Inflammatory macrophage treated with lipopolysaccharide for 4 hours (primary cell): ENCODE results near the gene PLEKHG4.

Experiments used
- DNase-seq: peaks from one replicate; pipeline ENCODE4 v3.0.0-alpha.2; 2020

The PLEKHG4 gene

DNA sequence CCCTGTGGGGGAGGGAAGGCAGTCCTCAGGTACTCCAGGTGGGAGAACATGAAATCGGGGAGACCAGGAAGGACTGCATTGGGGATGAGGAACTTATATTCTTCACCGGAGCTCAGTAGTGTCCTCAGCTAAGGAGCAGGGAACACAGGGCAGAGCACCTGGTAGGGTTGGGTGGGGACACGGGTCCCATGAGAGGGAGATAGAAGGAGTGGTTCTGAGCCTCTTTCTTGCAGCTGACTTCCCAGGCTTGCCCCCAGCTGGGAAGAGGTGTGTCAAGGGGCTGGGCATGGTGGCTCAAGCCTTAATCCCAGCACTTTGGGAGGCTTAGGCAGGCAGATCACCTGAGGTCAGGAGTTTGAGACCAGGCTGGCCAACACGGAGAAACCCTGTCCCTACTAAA lies 34.1 kb upstream of the PLEKHG4 start:
- no peak for DNase-seq

DNA sequence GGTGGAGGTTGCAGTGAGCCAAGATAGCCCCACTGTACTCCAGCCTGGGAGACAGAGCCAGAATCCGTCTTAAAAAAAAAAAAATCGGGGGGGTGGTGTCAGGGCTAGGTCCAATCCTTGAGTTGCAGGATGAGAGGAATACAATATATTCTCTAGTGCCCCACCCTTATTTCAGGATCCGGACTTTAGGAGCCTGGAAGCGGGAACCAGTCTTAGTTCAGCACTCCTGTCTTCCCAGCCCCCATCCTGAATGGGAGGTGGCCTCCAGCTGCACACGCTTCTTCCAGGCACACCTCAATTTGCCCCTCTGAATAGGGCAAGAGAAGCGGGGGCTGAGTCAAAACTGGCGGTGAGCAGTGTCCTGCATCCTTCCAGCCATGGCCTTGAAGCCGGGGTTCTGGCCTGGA lies 33.7 kb upstream of the PLEKHG4 start:
- no peak for DNase-seq

DNA sequence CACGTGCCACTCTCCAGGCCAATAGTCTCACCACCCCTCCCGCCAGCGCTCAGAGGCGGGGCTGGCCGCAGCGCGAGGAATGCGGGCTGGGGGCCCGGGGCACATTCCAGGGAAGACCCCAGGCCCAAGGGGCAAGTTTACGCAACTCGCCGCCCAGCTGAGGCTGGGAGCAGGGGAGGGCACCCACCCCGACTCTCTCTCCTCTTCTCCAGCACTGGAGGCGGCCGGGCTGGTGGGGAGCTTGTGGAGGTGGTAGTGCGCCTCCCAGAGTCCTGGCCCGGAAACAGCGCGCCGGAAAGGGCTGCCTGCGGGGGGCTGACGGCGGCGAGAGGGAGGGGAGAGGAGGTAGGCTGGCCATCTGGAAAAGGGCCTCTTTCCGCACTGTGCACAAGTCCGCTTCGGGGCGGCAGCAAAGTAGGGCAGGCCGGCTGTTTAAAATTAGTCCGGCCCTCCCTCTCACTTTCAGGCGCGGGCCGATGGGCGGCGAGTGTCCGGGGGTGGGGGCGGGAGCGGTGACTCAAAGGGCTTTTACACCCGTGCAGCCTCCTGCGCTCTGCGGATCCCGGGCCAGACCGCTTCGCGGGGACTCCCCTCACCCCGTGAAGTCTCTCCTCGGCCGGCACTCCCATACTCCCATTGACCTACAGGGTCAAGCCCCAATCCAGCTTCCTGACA lies 33.1 kb upstream of the PLEKHG4 start:
- peak; percentile 70 for DNase-seq

DNA sequence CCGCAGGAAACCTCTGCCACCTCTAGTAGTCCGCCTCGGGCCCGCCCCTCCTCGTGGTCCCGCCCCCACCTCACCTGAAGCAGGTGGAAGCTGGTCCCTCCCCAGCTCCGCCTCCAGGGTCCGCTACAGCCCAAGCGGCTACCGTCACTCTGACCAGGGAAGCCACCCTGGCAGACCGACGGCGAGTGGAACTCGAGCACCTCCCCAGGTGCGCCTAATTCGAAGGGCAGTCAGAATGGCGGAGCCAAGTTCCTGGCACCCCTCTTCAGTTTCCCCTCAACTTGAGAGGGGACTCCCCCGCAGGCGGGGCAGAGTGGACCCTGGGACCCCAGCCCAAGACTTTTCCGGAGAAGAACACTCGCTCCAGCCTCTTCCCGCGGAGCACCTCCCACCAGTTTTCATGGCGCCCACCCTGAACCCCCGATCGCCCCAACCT lies 32.6 kb upstream of the PLEKHG4 start:
- DNase-seq, result no peak

GRCh38 chr16:67247192-67248072 lies 31.9 kb upstream of the PLEKHG4 start, which contains the start of gene FHOD1:
Gene FHOD1, minus strand, starts transcription at chr16:67247481. Its CDS starts 71 bp downstream, at chr16:67247410.
- peak; percentile 95 for DNase-seq

DNA sequence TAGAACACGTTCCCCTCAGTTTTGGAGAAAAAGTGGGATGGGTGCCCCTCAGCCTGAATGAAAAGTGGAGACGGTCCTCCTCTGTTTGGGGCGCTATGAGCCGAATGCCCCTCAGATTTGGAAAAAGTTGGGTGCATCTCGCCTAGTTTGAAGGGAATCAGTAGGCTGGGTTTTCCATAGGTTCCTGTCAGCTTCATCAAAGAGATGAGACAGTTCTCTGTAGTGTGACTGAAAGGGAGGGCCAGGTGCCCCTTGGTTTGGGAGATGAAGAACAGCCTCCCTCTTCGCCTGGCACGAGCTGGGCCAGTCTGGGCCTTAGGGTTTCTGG lies 31.3 kb upstream of the PLEKHG4 start:
- DNase-seq, result no peak

DNA sequence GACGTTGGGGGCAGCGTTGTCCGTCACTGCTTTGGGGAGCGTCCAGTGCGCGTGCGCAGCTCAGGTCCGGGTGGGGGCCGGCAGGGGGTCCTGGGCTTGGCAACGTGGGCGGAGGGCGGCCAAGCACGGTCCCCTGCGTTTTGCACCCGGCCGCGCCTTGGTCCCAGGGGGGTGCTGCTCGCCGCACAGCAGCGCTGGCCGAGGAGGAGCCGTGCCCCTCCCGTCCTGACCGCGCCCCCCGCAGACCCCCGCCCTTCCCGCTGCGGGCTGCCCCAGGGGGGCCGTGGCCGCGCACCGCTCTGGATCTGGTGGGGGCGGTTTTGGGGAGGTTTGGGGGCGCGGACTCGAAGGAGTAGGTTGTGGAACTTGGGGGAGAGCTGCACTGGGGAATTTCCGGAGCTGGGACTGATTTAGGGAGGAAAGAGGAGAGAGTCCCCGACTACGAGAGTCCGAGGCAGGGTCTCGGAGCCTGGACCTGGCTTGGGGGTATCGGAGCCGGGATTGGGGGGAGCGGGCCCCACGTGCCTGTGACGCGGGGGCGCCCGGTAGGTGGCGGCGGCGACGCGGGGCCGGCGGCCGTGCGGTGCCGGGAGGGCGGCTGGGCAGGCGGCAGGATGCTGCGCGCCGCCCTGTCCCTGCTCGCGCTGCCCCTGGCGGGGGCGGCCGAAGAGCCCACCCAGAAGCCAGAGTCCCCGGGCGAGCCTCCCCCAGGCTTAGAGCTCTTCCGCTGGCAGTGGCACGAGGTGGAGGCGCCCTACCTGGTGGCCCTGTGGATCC lies 30.7 kb upstream of the PLEKHG4 start, which contains the start of gene SLC9A5:
Gene SLC9A5 (plus strand): TSS at position 579 of the 777 bp plus-strand sequence. CDS start 36 bp downstream, at position 615.
- DNase-seq, result no peak

DNA sequence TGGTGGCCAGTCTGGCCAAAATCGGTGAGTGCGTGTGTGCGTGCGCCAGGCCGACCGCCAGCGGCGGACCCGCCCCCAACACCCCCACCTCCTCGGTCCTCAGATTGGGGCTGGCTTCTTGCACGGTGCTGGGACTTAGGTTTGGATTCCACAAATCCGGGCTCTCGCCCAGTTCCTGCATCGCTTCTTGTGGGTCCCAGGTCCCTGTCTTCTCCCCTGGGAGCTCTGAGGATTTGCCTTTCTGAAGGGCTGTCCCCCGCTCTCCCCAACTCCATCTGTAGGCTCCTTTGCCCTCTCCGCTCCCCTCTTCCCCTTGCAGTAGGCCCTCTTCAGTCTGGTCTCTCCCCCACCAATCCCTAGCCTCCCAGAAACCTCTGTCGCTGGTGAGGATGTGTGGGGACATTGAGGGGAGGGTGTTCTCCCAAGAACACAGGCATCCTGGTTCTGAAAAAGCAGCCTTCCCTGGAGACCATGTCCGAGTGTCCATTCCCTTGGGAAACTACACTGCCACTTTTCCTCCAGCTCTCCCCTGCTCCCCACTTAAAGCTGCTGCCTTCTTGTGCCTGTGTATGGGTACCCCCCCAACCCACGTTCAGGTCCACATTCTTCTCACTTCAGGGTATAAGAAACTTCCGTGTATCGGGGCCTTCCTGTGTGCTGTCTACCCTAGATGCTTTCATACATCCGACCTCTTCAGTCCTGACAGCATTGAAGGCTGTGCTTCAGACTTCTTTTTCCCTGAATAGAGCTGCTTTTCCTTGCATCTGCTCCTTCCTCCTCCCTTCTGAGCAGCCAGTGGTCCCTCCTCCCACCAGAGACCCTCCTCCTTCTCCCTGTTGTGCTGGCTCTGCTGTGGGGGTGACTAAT lies 29.9 kb upstream of the PLEKHG4 start:
- no peak for DNase-seq

DNA sequence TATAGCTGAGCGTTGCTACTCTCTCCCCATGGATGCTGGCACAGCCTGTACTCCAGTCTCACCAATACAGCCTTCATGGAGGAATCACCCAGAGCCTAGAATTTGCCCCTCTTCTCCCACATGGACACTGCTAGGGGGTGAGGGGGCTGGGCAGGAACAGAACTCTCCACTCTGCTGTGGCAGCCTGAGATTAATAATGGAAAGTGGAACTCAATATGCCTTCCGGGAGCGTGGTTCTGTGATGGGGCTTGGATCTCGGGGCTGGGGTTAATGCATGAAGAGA lies 29.3 kb upstream of the PLEKHG4 start:
- DNase-seq, result no peak

DNA sequence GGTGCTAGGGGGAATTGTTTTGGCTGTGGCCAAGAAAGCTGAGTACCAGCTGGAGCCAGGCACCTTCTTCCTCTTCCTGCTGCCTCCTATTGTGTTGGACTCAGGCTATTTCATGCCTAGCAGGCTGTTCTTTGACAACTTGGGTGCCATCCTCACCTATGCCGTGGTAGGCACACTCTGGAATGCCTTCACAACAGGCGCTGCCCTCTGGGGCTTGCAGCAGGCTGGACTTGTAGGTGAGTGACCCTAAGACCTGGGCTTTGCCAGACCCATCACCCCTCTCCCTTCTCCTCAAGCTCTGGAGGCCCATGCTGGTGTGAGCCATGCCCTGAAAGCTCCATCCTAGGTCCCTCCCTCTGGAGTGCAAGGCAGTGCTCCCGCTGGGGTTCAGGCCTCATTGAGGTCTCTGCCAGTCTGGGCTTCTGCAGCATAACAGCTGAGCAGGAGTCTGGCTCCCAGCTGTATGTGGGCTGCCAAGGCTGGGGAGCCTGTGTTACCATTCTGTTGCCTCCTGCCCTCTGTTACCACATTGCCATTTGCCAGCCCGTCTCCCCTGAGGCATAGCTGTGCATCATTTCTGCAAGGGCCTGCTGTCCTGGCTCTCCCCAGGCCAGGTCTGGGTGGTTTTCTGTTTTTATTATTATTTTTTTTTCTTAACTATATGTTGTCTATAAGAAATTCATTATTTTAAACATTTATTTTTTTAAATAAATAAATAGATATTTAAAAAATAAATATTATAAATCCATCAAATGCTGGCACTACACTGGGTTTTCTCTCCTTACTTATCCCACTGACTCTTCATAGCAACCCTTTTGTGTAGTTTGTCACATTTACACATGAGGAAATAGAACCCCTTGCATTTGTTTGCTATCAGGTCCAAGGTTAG lies 26.5 kb upstream of the PLEKHG4 start:
- no peak for DNase-seq

DNA sequence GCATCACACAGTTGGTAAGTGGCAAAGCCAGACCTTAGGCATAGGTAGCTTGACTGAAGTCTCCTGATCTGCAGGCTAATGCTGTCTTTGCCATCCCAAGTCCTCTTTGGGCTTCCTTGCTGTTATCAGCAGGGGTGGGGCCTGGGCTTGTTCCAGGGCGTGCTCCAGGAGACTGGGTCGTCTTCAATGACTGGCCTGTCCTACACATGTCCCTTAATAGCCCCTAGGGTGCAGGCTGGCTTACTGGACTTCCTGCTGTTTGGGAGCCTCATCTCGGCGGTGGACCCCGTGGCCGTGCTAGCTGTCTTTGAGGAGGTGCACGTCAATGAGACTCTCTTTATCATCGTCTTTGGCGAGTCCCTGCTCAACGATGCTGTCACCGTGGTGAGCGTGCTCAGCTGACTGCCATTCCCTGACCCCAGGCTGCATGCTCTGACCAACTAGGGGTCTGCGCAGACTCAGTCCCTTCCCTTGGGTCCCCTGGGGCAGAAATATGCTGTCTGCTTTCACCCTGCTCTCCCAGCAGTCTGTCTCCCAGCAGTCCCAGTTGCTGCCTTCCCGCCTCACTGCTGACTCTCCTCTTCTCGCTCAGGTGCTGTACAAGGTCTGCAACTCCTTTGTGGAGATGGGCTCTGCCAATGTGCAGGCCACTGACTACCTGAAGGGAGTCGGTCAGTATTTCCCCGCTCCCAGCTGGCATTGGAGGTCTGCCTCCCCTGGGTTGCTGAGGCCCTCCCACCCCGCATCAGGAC lies 24.4 kb upstream of the PLEKHG4 start:
- DNase-seq, result no peak

DNA sequence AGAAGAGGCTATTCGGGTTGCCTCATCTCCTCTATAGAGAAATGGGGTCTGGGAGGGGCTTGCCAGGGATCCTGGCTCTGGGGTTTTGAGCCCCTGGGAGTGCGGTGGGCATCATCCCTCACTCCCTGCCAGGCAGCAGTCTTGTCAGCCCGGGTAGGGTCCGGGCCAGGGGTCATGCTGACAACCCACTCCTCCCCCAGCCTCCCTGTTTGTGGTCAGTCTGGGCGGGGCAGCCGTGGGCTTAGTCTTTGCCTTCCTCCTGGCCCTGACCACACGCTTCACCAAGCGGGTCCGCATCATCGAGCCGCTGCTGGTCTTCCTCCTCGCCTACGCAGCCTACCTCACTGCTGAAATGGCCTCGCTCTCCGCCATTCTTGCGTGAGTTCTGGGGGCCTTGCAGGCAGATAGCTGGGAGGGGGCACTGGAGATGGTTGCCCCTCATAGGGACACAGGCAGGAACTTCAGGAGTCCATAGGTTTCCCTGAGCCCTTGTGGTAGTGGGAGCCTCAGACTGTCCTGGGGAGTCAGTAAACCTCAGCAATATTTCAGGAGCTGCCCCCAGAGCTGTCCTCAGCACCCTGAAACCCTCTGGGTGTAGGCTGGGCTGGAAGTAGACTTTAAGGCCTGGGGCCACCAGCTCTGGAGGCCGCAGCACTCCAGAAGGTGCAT lies 23.6 kb upstream of the PLEKHG4 start:
- DNase-seq, result no peak

DNA sequence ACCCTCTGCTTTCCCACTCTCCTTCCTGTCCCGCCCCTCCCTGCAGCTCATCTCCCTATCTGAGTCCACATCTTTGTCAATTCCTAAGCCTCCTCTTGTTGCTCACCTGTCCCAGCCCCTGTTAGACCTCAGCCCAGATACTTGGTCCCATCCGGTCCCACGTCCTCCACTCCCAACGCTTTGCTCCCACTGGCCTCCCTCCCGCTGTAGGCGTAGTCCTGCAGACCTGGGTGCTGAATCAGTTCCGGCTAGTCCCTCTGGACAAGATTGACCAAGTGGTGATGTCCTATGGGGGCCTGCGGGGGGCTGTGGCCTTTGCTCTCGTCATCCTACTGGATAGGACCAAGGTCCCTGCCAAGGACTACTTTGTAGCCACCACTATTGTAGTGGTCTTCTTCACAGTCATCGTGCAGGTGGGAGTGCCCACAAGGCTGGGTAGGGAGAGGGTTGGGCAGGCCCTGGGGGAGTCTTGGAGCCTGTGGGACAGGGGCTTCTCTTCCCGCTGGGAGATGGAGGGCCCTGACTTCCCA lies 22.6 kb upstream of the PLEKHG4 start:
- no peak for DNase-seq

- DNase-seq, result no peak
Observed at GRCh38 chr16:67257486-67258160, 21.7 kb upstream of the PLEKHG4 start.

GRCh38 chr16:67258161-67258835 lies 21.0 kb upstream of the PLEKHG4 start:
- no peak for DNase-seq

DNA sequence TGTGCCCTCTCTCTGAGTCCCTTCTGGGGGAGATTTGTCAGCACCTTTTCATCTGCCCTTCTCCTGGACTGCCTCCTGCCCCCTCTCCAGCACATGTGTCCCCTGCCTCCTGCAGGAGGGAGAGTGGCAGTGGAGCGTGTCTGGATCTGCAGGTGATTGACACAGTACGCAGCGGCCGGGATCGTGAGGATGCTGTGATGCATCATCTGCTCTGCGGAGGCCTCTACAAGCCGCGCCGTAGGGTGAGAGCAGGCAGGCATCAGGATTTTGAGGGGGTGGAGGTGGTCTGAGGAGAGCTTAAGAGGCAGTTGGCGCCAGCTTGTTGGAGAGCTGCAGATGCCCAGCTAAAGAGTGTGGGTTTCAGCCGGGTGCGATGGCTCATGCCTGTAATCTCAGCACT lies 19.6 kb upstream of the PLEKHG4 start:
- DNase-seq, result no peak

DNA sequence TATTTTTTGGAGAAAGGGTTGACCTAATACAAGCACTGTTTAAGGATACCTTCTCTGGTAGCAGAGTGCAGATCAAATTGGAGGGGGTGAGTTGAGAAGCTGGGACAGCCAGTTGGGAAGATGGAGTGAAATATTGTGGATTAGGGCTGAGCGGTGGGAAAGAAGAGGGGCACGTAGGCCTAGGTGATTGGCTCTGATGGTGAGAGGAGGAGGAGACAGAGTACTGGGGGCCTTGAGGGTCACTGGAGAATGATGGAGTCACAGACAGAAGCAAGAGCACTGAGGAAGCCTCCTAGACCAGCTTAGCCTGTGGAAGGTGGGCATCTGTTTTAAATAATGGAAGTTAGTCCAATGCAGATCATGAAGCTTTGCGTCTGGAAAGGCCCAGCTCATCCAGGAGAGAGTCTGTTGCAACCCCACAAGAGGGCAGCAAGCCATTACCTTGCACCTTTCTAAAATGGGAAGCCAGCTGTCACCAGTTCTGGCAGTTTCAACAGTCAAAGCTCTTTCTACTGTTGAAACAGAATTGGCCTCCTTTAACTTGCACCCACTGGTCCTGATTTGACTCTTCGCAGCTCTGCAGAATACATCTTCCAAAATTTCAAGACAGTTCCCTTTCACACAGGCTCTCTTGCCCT lies 18.8 kb upstream of the PLEKHG4 start:
- peak; percentile 39 for DNase-seq

DNA sequence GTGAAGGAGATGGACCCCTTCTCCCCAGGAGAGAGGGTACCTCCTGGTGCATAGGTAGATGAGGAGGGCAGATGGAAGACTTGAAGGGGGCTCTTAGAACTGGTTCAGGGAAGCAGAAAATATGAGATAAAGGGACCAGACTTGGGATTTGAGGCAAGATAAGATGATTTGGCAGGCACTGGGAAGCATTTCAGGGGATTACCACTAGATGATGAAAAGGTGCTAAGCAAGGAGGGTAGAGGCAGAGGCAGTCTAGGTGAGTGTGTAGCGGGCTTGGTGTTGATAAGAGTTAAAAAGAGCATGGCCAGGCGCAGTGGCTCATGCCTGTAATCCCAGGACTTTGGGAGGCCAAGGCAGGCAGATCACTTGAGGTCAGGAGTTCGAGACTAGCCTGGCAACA lies 16.1 kb upstream of the PLEKHG4 start:
- DNase-seq, result no peak
